ENCODE data around the gene GALNT8.
"Not testable (repeated sequence)": the region's sequence is repeated elsewhere in the genome, so short reads cannot be mapped to it uniquely, and the experiment has no call there.

GALNT8 gene

GRCh38 chr12:4745249-4745648 is 25.0 kb downstream of the GALNT8 start:
- ATAC-seq: no peak

- ATAC-seq: not testable (repeated sequence)
These were observed 31.5 kb downstream of the GALNT8 start for GRCh38 chr12:4751654-4752053.

- no peak for ATAC-seq
These were observed 42.6 kb downstream of the GALNT8 start for GRCh38 chr12:4762773-4763172.

- no peak for ATAC-seq
These were observed 43.3 kb downstream of the GALNT8 start for GRCh38 chr12:4763549-4763948.

- ATAC-seq: no peak
These were observed 46.2 kb downstream of the GALNT8 start for GRCh38 chr12:4766445-4766844.

GRCh38 chr12:4767186-4767585 is 47.0 kb downstream of the GALNT8 start:
- ATAC-seq: no peak

- ATAC-seq: no peak
These were observed 48.1 kb downstream of the GALNT8 start for GRCh38 chr12:4768341-4768740.

GRCh38 chr12:4769073-4769472 is 48.9 kb downstream of the GALNT8 start:
- ATAC-seq: no peak

GRCh38 chr12:4771172-4771959 is 51.2 kb downstream of the GALNT8 start:
- no peak for ATAC-seq

GRCh38 chr12:4771960-4772566 is 51.9 kb downstream of the GALNT8 start:
- ATAC-seq: no peak

GRCh38 chr12:4775936-4776335 is 55.7 kb downstream of the GALNT8 start:
- no peak for ATAC-seq

- no peak for ATAC-seq
These were observed 59.5 kb downstream of the GALNT8 start for GRCh38 chr12:4779749-4780148.

- no peak for ATAC-seq
These were observed 60.7 kb downstream of the GALNT8 start for GRCh38 chr12:4780641-4781611.

- no peak for ATAC-seq
These were observed 64.3 kb downstream of the GALNT8 start for GRCh38 chr12:4784404-4785054.

- no peak for ATAC-seq
These were observed 66.6 kb downstream of the GALNT8 start for GRCh38 chr12:4786795-4787194.

- no peak for ATAC-seq
These were observed 67.8 kb downstream of the GALNT8 start for GRCh38 chr12:4787965-4788364.

GRCh38 chr12:4789776-4790175 is 69.6 kb downstream of the GALNT8 start:
- ATAC-seq: no peak

- ATAC-seq: no peak
These were observed 71.3 kb downstream of the GALNT8 start for GRCh38 chr12:4791497-4791896.

- no peak for ATAC-seq
These were observed 74.3 kb downstream of the GALNT8 start for GRCh38 chr12:4794491-4794890.

GRCh38 chr12:4796216-4796615 is 76.0 kb downstream of the GALNT8 start:
- no peak for ATAC-seq

GRCh38 chr12:4796694-4797482 is 76.7 kb downstream of the GALNT8 start:
- no peak for ATAC-seq

- no peak for ATAC-seq
These were observed 80.4 kb downstream of the GALNT8 start for GRCh38 chr12:4800555-4800954.

Data from activated CD4-positive, CD25-positive, alpha-beta regulatory T cell treated with anti-CD3 and anti-CD28 coated beads, Interleukin-2, amount 50 U/mL, for 24 hours (primary cell).